Lung (tissue), 12 donors: ENCODE measurements around the gene AJAP1. TPM values are rescaled to one million over a fixed set of nuclear protein-coding genes. Genes with fewer than 3 reads are reported as not detected.

Source experiments
- ATAC-seq: fragments of 200-7000 bp; cut with Tn5 transposase; one replicate; pipeline ENCODE4 v1.9.1; 2020; ENCODE audit warnings: moderate number of reproducible peaks; ENCODE audit not compliant: insufficient read depth, low FRiP score
- DNase-seq, 3 donors: peaks; one replicate each; pipeline ENCODE4 v3.0.0-alpha.2; 2013 to 2017
- H3K27ac ChIP-seq, 2 donors: one replicate each; pipeline ENCODE4 v1.5.1; 2013; ENCODE audit warnings: mild to moderate bottlenecking in 2 of 2, moderate library complexity in 2 of 2, control low read depth in 1 of 2, inconsistent platforms in 1 of 2, low read depth in 1 of 2, low read length in 1 of 2
- H3K27me3 ChIP-seq, 3 donors: one replicate each; pipeline ENCODE4 v1.5.1; 2013; ENCODE audit warnings: low read length in 2 of 3; ENCODE audit not compliant: control insufficient read depth in 3 of 3, insufficient read depth in 3 of 3
- H3K36me3 ChIP-seq, 4 donors: one replicate each; pipeline ENCODE4 v1.5.1; 2013; ENCODE audit warnings: low read length in 4 of 4, mild to moderate bottlenecking in 1 of 4, moderate library complexity in 1 of 4; ENCODE audit not compliant: control insufficient read depth in 4 of 4, insufficient read depth in 4 of 4
- H3K4me1 ChIP-seq, 5 donors: one replicate each; pipeline ENCODE4 v1.5.1; 2013; ENCODE audit warnings: low read length in 5 of 5, mild to moderate bottlenecking in 2 of 5, moderate library complexity in 1 of 5; ENCODE audit not compliant: control insufficient read depth in 5 of 5, insufficient read depth in 5 of 5
- H3K4me3 ChIP-seq: one replicate; pipeline ENCODE4 v1.5.1; 2013; ENCODE audit warnings: mild to moderate bottlenecking, control low read depth, moderate library complexity
- H3K9ac ChIP-seq, 2 donors: one replicate each; pipeline ENCODE4 v1.5.1; 2013; ENCODE audit warnings: low read length in 2 of 2, control low read depth in 1 of 2; ENCODE audit not compliant: insufficient read depth in 1 of 2
- H3K9me3 ChIP-seq, 4 donors: one replicate each; pipeline ENCODE4 v1.5.1; 2013; ENCODE audit warnings: low read length in 3 of 4, mild to moderate bottlenecking in 1 of 4, moderate library complexity in 1 of 4; ENCODE audit not compliant: control insufficient read depth in 4 of 4, insufficient read depth in 3 of 4
- CTCF ChIP-seq: IDR thresholded peaks from 2 replicates; pipeline ENCODE4 v1.5.1; 2012; ENCODE audit warnings: mild to moderate bottlenecking; ENCODE audit errors: control extremely low read depth, extremely low read depth
- WGBS, 2 donors: extraction: QIAGEN DNeasy Blood & Tissue Kit; methylation state at CpG; one replicate each; pipeline ENCODE4 v1.1.7; 2013; 5-methylcytosine and 5-hydroxymethylcytosine counted together
- polyA plus RNA-seq, 2 donors: library from polyadenylated mRNA; stranded (reverse); fragments of 200-250 nt; gene quantifications; one replicate each; pipeline ENCODE4 v1.2.1, GENCODE V29; 2013
- total RNA-seq, 2 donors: library from RNA; depleted of rRNA in 1 of 2; stranded (reverse); fragments of >200 nt in 1 of 2; gene quantifications; one replicate each; pipeline ENCODE4 v1.2.1, GENCODE V29; 2014 to 2021
- donor health status: control.
- donor health status: control.
- donor health status: Bipolar disorder and iron deficiency.
- donor health status: healthy.
- donor health status: DM: yes; HTN: yes; CAD: no.

Gene AJAP1
- total and polyA plus RNA-seq, 4 donors, result 0.05 to 0.77 (median 0.19) TPM

GRCh38 chr1:4699376-4700301, 45.2 kb downstream of the AJAP1 start:
- H3K36me3 ChIP-seq, result no peaks in the 10 kb centered on the region
- H3K4me3 ChIP-seq, result no peak overlapping the region

GRCh38 chr1:4700801-4701200, 46.4 kb downstream of the AJAP1 start:
- H3K4me1 ChIP-seq, result no peaks in the 10 kb centered on the region
- no peak overlapping the region for H3K4me3 ChIP-seq
- TF ChIP-seq CTCF, result no peak
- H3K36me3 ChIP-seq, result no peaks in the 10 kb centered on the region
- H3K27me3 ChIP-seq, result peaks cover 0 to 7% (median 2%) of the 10 kb centered on the region in 3 donors
- WGBS, 2 donors, result 55 to 66% methylated on average over 13 of the region's 13 CpGs
- no peak overlapping the region for H3K27ac ChIP-seq
- no peak overlapping the region for H3K9ac ChIP-seq
- H3K9me3 ChIP-seq, result peaks cover 0 to 4% (median 0%) of the 10 kb centered on the region in 4 donors
- ATAC-seq, result no peak
- peak in 2 of 3 donors; percentile 18 to 28 for DNase-seq

More at GRCh38 chr1:4699376-4700301, 45.2 kb downstream of the AJAP1 start:
- no peak for TF ChIP-seq CTCF
- no peak for ATAC-seq
- peaks cover 0 to 10% (median 0%) of the 10 kb centered on the region in 4 donors for H3K9me3 ChIP-seq
- no peaks in the 10 kb centered on the region for H3K4me1 ChIP-seq
- no peak overlapping the region for H3K27ac ChIP-seq
- DNase-seq, result no peak
- 77 to 86% methylated on average over 21 of the region's 21 CpGs for WGBS, 2 donors
- peaks cover 0 to 7% (median 2%) of the 10 kb centered on the region in 3 donors for H3K27me3 ChIP-seq
- no peak overlapping the region for H3K9ac ChIP-seq

- H3K27me3 ChIP-seq, result peaks cover 0 to 7% (median 2%) of the 10 kb centered on the region in 3 donors
- no peak for DNase-seq
- no peak for ATAC-seq
- no peaks in the 10 kb centered on the region for H3K4me1 ChIP-seq
- WGBS, 2 donors, result 77 to 83% methylated on average over 9 of the region's 9 CpGs
- no peak overlapping the region for H3K4me3 ChIP-seq
- no peak overlapping the region for H3K9ac ChIP-seq
- no peaks in the 10 kb centered on the region for H3K36me3 ChIP-seq
- no peak for TF ChIP-seq CTCF
- no peak overlapping the region for H3K27ac ChIP-seq
- peaks cover 0 to 4% (median 0%) of the 10 kb centered on the region in 4 donors for H3K9me3 ChIP-seq
Observed at GRCh38 chr1:4701276-4701675, 46.9 kb downstream of the AJAP1 start.
